ENCODE results near the gene MLLT1.

MLLT1 gene

DNA sequence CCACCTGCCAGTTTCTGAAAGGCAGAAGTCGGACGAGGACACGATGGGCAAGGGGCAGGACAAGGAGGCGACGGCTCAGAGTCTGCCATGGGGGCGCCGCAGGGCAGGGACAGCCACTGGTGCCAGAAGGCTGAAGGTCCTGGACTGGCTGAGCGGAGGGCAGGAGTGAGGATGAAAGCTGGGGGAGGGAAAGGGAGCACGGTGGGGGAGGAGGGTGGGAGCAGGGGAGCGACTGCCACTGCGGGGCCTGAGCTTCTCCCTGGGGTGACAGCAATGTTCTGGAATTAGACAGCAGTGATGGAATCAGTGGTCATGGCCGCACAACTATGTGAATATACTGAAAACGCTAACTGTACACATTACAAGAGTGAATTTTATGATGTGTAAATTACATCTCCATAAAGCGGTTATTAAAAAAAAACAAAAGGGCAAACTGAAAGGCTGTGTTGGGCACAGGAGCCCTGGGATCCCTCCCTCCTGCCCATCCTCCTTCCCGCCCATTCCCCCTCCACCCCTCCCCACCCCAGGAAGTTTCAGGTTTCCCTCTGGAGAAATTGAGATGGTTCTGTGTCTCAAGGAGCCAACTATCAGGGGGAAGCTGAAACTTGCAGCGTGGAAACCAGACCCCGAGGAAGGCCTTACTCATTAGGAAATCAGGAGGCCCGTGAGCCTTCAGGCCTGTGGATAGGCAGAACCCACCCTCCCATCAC lies 15.9 kb downstream of the MLLT1 start:
- TF ChIP-seq, protein P1, sequence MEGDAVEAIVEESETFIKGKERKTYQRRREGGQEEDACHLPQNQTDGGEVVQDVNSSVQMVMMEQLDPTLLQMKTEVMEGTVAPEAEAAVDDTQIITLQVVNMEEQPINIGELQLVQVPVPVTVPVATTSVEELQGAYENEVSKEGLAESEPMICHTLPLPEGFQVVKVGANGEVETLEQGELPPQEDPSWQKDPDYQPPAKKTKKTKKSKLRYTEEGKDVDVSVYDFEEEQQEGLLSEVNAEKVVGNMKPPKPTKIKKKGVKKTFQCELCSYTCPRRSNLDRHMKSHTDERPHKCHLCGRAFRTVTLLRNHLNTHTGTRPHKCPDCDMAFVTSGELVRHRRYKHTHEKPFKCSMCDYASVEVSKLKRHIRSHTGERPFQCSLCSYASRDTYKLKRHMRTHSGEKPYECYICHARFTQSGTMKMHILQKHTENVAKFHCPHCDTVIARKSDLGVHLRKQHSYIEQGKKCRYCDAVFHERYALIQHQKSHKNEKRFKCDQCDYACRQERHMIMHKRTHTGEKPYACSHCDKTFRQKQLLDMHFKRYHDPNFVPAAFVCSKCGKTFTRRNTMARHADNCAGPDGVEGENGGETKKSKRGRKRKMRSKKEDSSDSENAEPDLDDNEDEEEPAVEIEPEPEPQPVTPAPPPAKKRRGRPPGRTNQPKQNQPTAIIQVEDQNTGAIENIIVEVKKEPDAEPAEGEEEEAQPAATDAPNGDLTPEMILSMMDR (IDR thresholded peaks at IDR 0.05; ENCODE audit: low read depth, low read length, poor library complexity, severe bottlenecking), result no peak
- no peak for TF ChIP-seq EZH2phosphoT487 (IDR thresholded peaks at IDR 0.05; ENCODE audit: borderline replicate concordance, low read length)
- H3K27ac ChIP-seq (ENCODE audit: low read depth, low read length), result no peak overlapping the region

DNA sequence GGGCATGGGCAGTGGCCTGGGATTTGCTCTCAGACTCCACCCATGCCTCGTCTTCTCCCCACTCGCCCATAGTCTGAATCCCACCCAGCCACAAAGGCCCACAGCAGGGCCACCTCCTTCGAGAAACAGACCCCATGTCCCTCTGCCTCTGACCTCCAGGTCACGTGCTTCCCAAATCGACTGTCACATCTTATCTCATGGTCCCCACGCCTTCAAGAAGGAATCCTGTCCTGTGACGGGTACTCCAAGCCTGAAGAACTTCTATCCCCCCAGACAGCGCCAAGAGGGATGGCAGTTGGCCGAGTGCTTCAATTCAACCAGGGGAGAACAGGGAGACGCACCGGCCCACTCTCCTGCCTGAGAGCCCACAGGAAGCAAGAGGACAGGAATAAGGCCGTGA lies 16.5 kb downstream of the MLLT1 start:
- Histone ChIP-seq H3K36me3 (ENCODE audit: control insufficient read depth, low read length) (peaks cover 54% of the 10 kb centered on the region), H3K27me3 (ENCODE audit: control insufficient read depth, low read length) (no peaks in the 10 kb centered on the region), H4K20me1 (ENCODE audit: control insufficient read depth, insufficient read depth, low read depth, low read length) (peaks cover 14% of the 10 kb centered on the region), H3K4me3 (ENCODE audit: low read length) (no peak overlapping the region), H3F3A (ENCODE audit: control insufficient read depth, insufficient read depth) (no peaks in the 10 kb centered on the region), H3K9me3 (ENCODE audit: control insufficient read depth, insufficient read depth, low read length) (no peaks in the 10 kb centered on the region), H3K9me2 (replicated peaks; ENCODE audit: control insufficient read depth, low read length) (no peaks in the 10 kb centered on the region), H3K4me2 (ENCODE audit: low read length) (no peak overlapping the region), H3K27ac (ENCODE audit: low read depth, low read length) (no peak overlapping the region), H3K4me1 (ENCODE audit: control insufficient read depth, low read length) (no peaks in the 10 kb centered on the region), H3K79me2 (ENCODE audit: control insufficient read depth, low read length) (peaks cover 56% of the 10 kb centered on the region)
- no peak for TF ChIP-seq EZH2phosphoT487 (IDR thresholded peaks at IDR 0.05; ENCODE audit: borderline replicate concordance, low read length)
- TF ChIP-seq, protein P1 (IDR thresholded peaks at IDR 0.05; ENCODE audit: low read depth, low read length, poor library complexity, severe bottlenecking), result no peak

More for the DNA sequence above, 15.9 kb downstream of the MLLT1 start:
- Histone ChIP-seq H3K27me3 (ENCODE audit: control insufficient read depth, low read length) (no peaks in the 10 kb centered on the region), H3K9me2 (replicated peaks; ENCODE audit: control insufficient read depth, low read length) (no peaks in the 10 kb centered on the region), H3K79me2 (ENCODE audit: control insufficient read depth, low read length) (peaks cover 56% of the 10 kb centered on the region), H3K4me2 (ENCODE audit: low read length) (no peak overlapping the region), H3K4me1 (ENCODE audit: control insufficient read depth, low read length) (no peaks in the 10 kb centered on the region), H4K20me1 (ENCODE audit: control insufficient read depth, insufficient read depth, low read depth, low read length) (peaks cover 11% of the 10 kb centered on the region), H3K36me3 (ENCODE audit: control insufficient read depth, low read length) (peaks cover 52% of the 10 kb centered on the region), H3K9me3 (ENCODE audit: control insufficient read depth, insufficient read depth, low read length) (no peaks in the 10 kb centered on the region), H3F3A (ENCODE audit: control insufficient read depth, insufficient read depth) (no peaks in the 10 kb centered on the region), H3K4me3 (ENCODE audit: low read length) (no peak overlapping the region)

DNA sequence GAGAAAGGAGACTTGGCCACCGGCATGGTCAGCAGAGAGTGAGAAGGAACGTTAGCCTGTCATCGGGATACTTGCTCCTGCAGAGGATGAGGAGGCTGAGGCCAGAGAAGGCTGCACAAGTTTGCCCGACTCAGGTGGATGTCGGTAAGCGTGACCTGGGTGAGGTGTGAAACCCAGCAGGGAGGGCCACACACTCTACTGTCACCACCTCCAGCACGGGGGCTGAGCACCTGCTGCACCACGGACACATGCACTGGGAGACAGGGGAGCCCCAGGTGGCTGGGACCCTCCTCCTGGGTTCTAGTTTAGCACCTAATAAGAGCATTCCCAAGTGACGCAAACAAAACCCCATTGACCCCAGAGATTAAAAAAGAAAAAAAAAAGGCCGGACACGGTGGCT lies 17.3 kb downstream of the MLLT1 start:
- H3K9me2 ChIP-seq (replicated peaks; ENCODE audit: control insufficient read depth, low read length), result no peaks in the 10 kb centered on the region
- 0 out of 2 replicates have a peak, but pooled peaks cover 3% of the 10 kb centered on the region for H3K4me1 ChIP-seq (ENCODE audit: control insufficient read depth, low read length)
- H3K4me3 ChIP-seq (ENCODE audit: low read length), result no peak overlapping the region
- H3K9me3 ChIP-seq (ENCODE audit: control insufficient read depth, insufficient read depth, low read length), result no peaks in the 10 kb centered on the region
- no peak overlapping the region for H3K27ac ChIP-seq (ENCODE audit: low read depth, low read length)
- peaks cover 56% of the 10 kb centered on the region for H3K79me2 ChIP-seq (ENCODE audit: control insufficient read depth, low read length)
- no peaks in the 10 kb centered on the region for H3K27me3 ChIP-seq (ENCODE audit: control insufficient read depth, low read length)
- H3K4me2 ChIP-seq (ENCODE audit: low read length), result no peak overlapping the region
- peaks cover 15% of the 10 kb centered on the region for H4K20me1 ChIP-seq (ENCODE audit: control insufficient read depth, insufficient read depth, low read depth, low read length)
- TF ChIP-seq, protein P1 (IDR thresholded peaks at IDR 0.05; ENCODE audit: low read depth, low read length, poor library complexity, severe bottlenecking), result no peak
- no peak for TF ChIP-seq EZH2phosphoT487 (IDR thresholded peaks at IDR 0.05; ENCODE audit: borderline replicate concordance, low read length)
- H3K36me3 ChIP-seq (ENCODE audit: control insufficient read depth, low read length), result peaks cover 48% of the 10 kb centered on the region
- H3F3A ChIP-seq (ENCODE audit: control insufficient read depth, insufficient read depth), result no peaks in the 10 kb centered on the region
